H9 (cell line): Measurements from ENCODE around the gene CCDC154. TPM values are rescaled to one million over a fixed set of nuclear protein-coding genes. Genes with fewer than 3 reads are reported as not detected.

Experiments
- DNase-seq: peaks from one replicate; pipeline ENCODE4 v3.0.0-alpha.2; 2017
- H2AFZ ChIP-seq: one replicate; pipeline ENCODE4 v1.6.1; 2013; ENCODE audit warnings: mild to moderate bottlenecking, low read length, control low read depth, moderate library complexity
- H2AK5ac ChIP-seq: 2 replicates; pipeline ENCODE4 v1.6.1; 2013; ENCODE audit warnings: low read length, control low read depth, mixed read lengths; ENCODE audit not compliant: insufficient read length
- H2BK120ac ChIP-seq: one replicate; pipeline ENCODE4 v1.6.1; 2013; ENCODE audit warnings: low read depth, mild to moderate bottlenecking, low read length, control low read depth, inconsistent platforms; ENCODE audit not compliant: poor library complexity, severe bottlenecking
- H2BK12ac ChIP-seq: 2 replicates; pipeline ENCODE4 v1.6.1; 2013; ENCODE audit warnings: low read length, control low read depth, mixed read lengths, low read depth; ENCODE audit not compliant: insufficient read length
- H2BK15ac ChIP-seq: 2 replicates; pipeline ENCODE4 v1.6.1; 2013; ENCODE audit warnings: low read depth, low read length, control low read depth
- H2BK20ac ChIP-seq: one replicate; pipeline ENCODE4 v1.6.1; 2013; ENCODE audit warnings: low read depth, mild to moderate bottlenecking, low read length, control low read depth, inconsistent platforms; ENCODE audit not compliant: poor library complexity, severe bottlenecking
- H2BK5ac ChIP-seq: 2 replicates; pipeline ENCODE4 v1.6.1; 2013; ENCODE audit warnings: low read length, control low read depth, mixed read lengths; ENCODE audit not compliant: insufficient read length
- H3K14ac ChIP-seq: 2 replicates; pipeline ENCODE4 v1.6.1; 2013; ENCODE audit warnings: low read length, control low read depth; ENCODE audit not compliant: insufficient read depth
- H3K18ac ChIP-seq: 2 replicates; pipeline ENCODE4 v1.6.1; 2013; ENCODE audit warnings: low read depth, mild to moderate bottlenecking, mixed read lengths, low read length, control low read depth; ENCODE audit not compliant: insufficient read length
- H3K23ac ChIP-seq: 2 replicates; pipeline ENCODE4 v1.6.1; 2013; ENCODE audit warnings: low read length, control low read depth, mixed read lengths, low read depth; ENCODE audit not compliant: insufficient read length
- H3K23me2 ChIP-seq: 2 replicates; pipeline ENCODE4 v1.6.1; 2013; ENCODE audit warnings: low read depth, mild to moderate bottlenecking, mixed read lengths, low read length, control low read depth; ENCODE audit not compliant: insufficient read length, poor library complexity, severe bottlenecking
- H3K27ac ChIP-seq: 2 replicates; pipeline ENCODE4 v1.5.1; 2013; ENCODE audit warnings: low read length, control low read depth, mixed read lengths, low read depth; ENCODE audit not compliant: insufficient read length
- H3K27me3 ChIP-seq: 2 replicates; pipeline ENCODE4 v1.6.1; 2013; ENCODE audit warnings: low read length, control low read depth, inconsistent platforms; ENCODE audit not compliant: insufficient read depth
- H3K4ac ChIP-seq: 2 replicates; pipeline ENCODE4 v1.6.1; 2013; ENCODE audit warnings: low read depth, mild to moderate bottlenecking, control low read depth, inconsistent platforms, low read length, moderate library complexity
- H3K4me1 ChIP-seq: 2 replicates; pipeline ENCODE4 v1.6.1; 2013; ENCODE audit warnings: low read length, control low read depth, inconsistent platforms; ENCODE audit not compliant: insufficient read depth
- H3K4me2 ChIP-seq: 2 replicates; pipeline ENCODE4 v1.6.1; 2013; ENCODE audit warnings: low read length, control low read depth, mixed read lengths; ENCODE audit not compliant: insufficient read length, insufficient read depth
- H3K56ac ChIP-seq: 2 replicates; pipeline ENCODE4 v1.6.1; 2013; ENCODE audit warnings: low read depth, mild to moderate bottlenecking, mixed read lengths, low read length, control low read depth; ENCODE audit not compliant: insufficient read length
- H3K79me1 ChIP-seq: 2 replicates; pipeline ENCODE4 v1.6.1; 2013; ENCODE audit warnings: low read depth, mild to moderate bottlenecking, moderate library complexity, low read length, control low read depth, inconsistent platforms; ENCODE audit not compliant: insufficient read depth, poor library complexity, severe bottlenecking
- H3K79me2 ChIP-seq: 2 replicates; pipeline ENCODE4 v1.6.1; 2013; ENCODE audit warnings: low read length, control low read depth, inconsistent platforms; ENCODE audit not compliant: insufficient read depth
- H3K9ac ChIP-seq: 2 replicates; pipeline ENCODE4 v1.6.1; 2013; ENCODE audit warnings: low read length, control low read depth, mixed read lengths; ENCODE audit not compliant: insufficient read length; ENCODE audit errors: extremely low read depth
- H3K9me3 ChIP-seq: one replicate; pipeline ENCODE4 v1.6.1; 2013; ENCODE audit warnings: low read depth, low read length, inconsistent platforms; ENCODE audit not compliant: control insufficient read depth
- H3T11ph ChIP-seq: one replicate; pipeline ENCODE4 v1.6.1; 2013; ENCODE audit warnings: mild to moderate bottlenecking, low read length, control low read depth, inconsistent platforms
- H4K20me1 ChIP-seq: one replicate; pipeline ENCODE4 v1.6.1; 2013; ENCODE audit not compliant: control insufficient read depth, insufficient read length, insufficient read depth
- H4K5ac ChIP-seq: 2 replicates; pipeline ENCODE4 v1.6.1; 2013; ENCODE audit warnings: low read depth, mild to moderate bottlenecking, mixed read lengths, low read length, control low read depth; ENCODE audit not compliant: insufficient read length
- H4K8ac ChIP-seq: replicated peaks from 2 replicates; pipeline ENCODE4 v1.6.1; 2013; ENCODE audit warnings: low read length, control low read depth, mixed read lengths, low read depth; ENCODE audit not compliant: insufficient read length
- H4K91ac ChIP-seq: 2 replicates; pipeline ENCODE4 v1.6.1; 2013; ENCODE audit warnings: low read depth, mild to moderate bottlenecking, moderate library complexity, mixed read lengths, low read length, control low read depth; ENCODE audit not compliant: insufficient read length
- H3K27ac Mint-ChIP-seq, 3 experiments: 2 replicates in 2 of 3; 3 replicates in 1 of 3; pipeline ENCODE4 v1.8.0; 2020 to 2021; ENCODE audit warnings: mixed read lengths in 3 of 3, mild to moderate bottlenecking in 1 of 3, moderate library complexity in 1 of 3
- H3K27me3 Mint-ChIP-seq: 2 replicates; pipeline ENCODE4 v1.8.0; 2021; ENCODE audit warnings: low read depth, mild to moderate bottlenecking, moderate library complexity, mixed read lengths
- H3K36me3 Mint-ChIP-seq, 3 experiments: 2 replicates in 2 of 3; 3 replicates in 1 of 3; pipeline ENCODE4 v1.8.0; 2020 to 2021; ENCODE audit warnings: low read depth in 3 of 3, mixed read lengths in 3 of 3; ENCODE audit not compliant: insufficient read depth in 1 of 3
- H3K4me1 Mint-ChIP-seq, 2 experiments: 2 replicates each; pipeline ENCODE4 v1.8.0; 2020; ENCODE audit warnings: mixed read lengths in 2 of 2
- H3K4me3 Mint-ChIP-seq, 2 experiments: 2 replicates in 1 of 2; 3 replicates in 1 of 2; pipeline ENCODE4 v1.8.0; 2020 to 2021; ENCODE audit warnings: mild to moderate bottlenecking in 2 of 2, mixed read lengths in 2 of 2, moderate library complexity in 1 of 2
- H3K9me3 Mint-ChIP-seq, 2 experiments: 2 replicates in 1 of 2; 3 replicates in 1 of 2; pipeline ENCODE4 v1.8.0; 2020; ENCODE audit warnings: mild to moderate bottlenecking in 2 of 2, mixed read lengths in 2 of 2, moderate library complexity in 1 of 2
- WGBS: extraction: QIAGEN DNeasy Blood & Tissue Kit; methylation state at CpG from one replicate; pipeline ENCODE4 v1.1.7; 2013; ENCODE audit warnings: missing lambda C conversion rate, low lambda C conversion rate, mixed read lengths; ENCODE audit not compliant: insufficient read length; ENCODE audit errors: extremely low coverage; 5-methylcytosine and 5-hydroxymethylcytosine counted together
- total RNA-seq: library from RNA; stranded (reverse); gene quantifications from 2 replicates; pipeline ENCODE4 v1.2.1, GENCODE V29; 2021
- TF ChIP-seq, protein P1 (sequence below): fragments of 200-600 bp; sonication (generic); conservative IDR thresholded peaks from 3 replicates; pipeline ENCODE4 v1.8.0; 2021; ENCODE audit warnings: antibody characterized with exemption, mild to moderate bottlenecking

The CCDC154 gene
- total RNA-seq, 1 experiment from 2014 or later, result 1.3 TPM

- no peak overlapping the region for H3K4me3 Mint-ChIP-seq
- Histone ChIP-seq H3K9me3 (no peaks in the 10 kb centered on the region), H4K5ac (no peak overlapping the region), H2BK12ac (no peak overlapping the region), H2BK15ac (no peak overlapping the region), H2BK120ac (no peak overlapping the region), H2AK5ac (no peak overlapping the region), H4K8ac (no peak overlapping the region), H3K4me1 (no peaks in the 10 kb centered on the region), H3K4ac (no peak overlapping the region), H2BK5ac (no peak overlapping the region), H3K18ac (no peak overlapping the region), H3K4me2 (no peak overlapping the region), H3K23me2 (no peaks in the 10 kb centered on the region), H3K23ac (no peak overlapping the region), H3K9ac (no peak overlapping the region), H3K79me1 (no peaks in the 10 kb centered on the region), H3K14ac (no peak overlapping the region), H4K91ac (no peak overlapping the region), H3K56ac (no peak overlapping the region), H3K27me3 (no peaks in the 10 kb centered on the region), H3K79me2 (no peaks in the 10 kb centered on the region), H3K27ac (no peak overlapping the region), H3T11ph (no peak overlapping the region), H2AFZ (no peak overlapping the region), H4K20me1 (no peaks in the 10 kb centered on the region), H2BK20ac (no peak overlapping the region)
- DNase-seq, result no peak
- H3K9me3 Mint-ChIP-seq, result no peaks in the 10 kb centered on the region
- WGBS, result no CpG with 5 or more reads among the region's 10 CpGs
- H3K27ac Mint-ChIP-seq, result peak overlapping the region in 1 of 3 experiments; percentile 44; a peak in 1 of 7 replicates
- peaks cover 2 to 25% (median 21%) of the 10 kb centered on the region in 3 experiments; a peak in 5 of 7 replicates for H3K36me3 Mint-ChIP-seq
- no peaks in the 10 kb centered on the region for H3K4me1 Mint-ChIP-seq
- H3K27me3 Mint-ChIP-seq, result no peaks in the 10 kb centered on the region
- TF ChIP-seq, protein P1, sequence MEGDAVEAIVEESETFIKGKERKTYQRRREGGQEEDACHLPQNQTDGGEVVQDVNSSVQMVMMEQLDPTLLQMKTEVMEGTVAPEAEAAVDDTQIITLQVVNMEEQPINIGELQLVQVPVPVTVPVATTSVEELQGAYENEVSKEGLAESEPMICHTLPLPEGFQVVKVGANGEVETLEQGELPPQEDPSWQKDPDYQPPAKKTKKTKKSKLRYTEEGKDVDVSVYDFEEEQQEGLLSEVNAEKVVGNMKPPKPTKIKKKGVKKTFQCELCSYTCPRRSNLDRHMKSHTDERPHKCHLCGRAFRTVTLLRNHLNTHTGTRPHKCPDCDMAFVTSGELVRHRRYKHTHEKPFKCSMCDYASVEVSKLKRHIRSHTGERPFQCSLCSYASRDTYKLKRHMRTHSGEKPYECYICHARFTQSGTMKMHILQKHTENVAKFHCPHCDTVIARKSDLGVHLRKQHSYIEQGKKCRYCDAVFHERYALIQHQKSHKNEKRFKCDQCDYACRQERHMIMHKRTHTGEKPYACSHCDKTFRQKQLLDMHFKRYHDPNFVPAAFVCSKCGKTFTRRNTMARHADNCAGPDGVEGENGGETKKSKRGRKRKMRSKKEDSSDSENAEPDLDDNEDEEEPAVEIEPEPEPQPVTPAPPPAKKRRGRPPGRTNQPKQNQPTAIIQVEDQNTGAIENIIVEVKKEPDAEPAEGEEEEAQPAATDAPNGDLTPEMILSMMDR, result no peak
Observed at GRCh38 chr16:1459967-1460366, 15.6 kb upstream of the CCDC154 start.
